OCI-LY7 (cell line): ENCODE measurements around the gene PTPRM. TPM values are rescaled to one million over a fixed set of nuclear protein-coding genes. Genes with fewer than 3 reads are reported as not detected.

Source experiments
- BruUV-seq: library from RNA; stranded (reverse); fragments of 400-500 nt; replicated peaks from 2 replicates; lab custom pipeline; 2021; lab: Mats Ljungman, UMichigan
- CTCF ChIA-PET: fragments of 300-600 bp; sonication (Branson Sonifier 250); formaldehyde crosslinking; loops from one replicate; lab custom pipeline; 2022; ENCODE audit warnings: antibody characterized with exemption; ENCODE audit not compliant: unreplicated experiment; lab: Charles Lee
- POLR2A ChIA-PET: fragments of 300-600 bp; sonication (Branson Sonifier 250); formaldehyde crosslinking; loops from one replicate; lab custom pipeline; 2022; ENCODE audit warnings: antibody characterized with exemption; lab: Charles Lee
- DNase-seq: peaks from one replicate; pipeline ENCODE4 v3.0.0-alpha.2; 2015; ENCODE audit warnings: low spot score
- H2AFZ ChIP-seq: fragments of 200-600 bp; sonication (generic), shearing (Covaris generic); 2 replicates; pipeline ENCODE4 v1.6.1; 2014; ENCODE audit warnings: mild to moderate bottlenecking, antibody characterized with exemption, low read length, moderate library complexity
- H3K27ac ChIP-seq: fragments of 200-600 bp; sonication (generic); 2 replicates; pipeline ENCODE4 v1.5.1; 2014; ENCODE audit warnings: mixed run types, low read depth, mild to moderate bottlenecking, moderate library complexity, low read length, inconsistent platforms; ENCODE audit not compliant: poor library complexity, severe bottlenecking
- H3K36me3 ChIP-seq: fragments of 200-600 bp; sonication (generic); 2 replicates; pipeline ENCODE4 v1.6.1; 2014; ENCODE audit warnings: mild to moderate bottlenecking, antibody characterized with exemption, low read length, moderate library complexity, mixed read lengths; ENCODE audit not compliant: insufficient read depth
- H3K4me1 ChIP-seq: fragments of 200-600 bp; sonication (generic); 2 replicates; pipeline ENCODE4 v1.5.1; 2014; ENCODE audit warnings: mild to moderate bottlenecking, low read length; ENCODE audit not compliant: insufficient read depth, poor library complexity, severe bottlenecking
- H3K4me2 ChIP-seq: fragments of 200-600 bp; sonication (generic); 2 replicates; pipeline ENCODE4 v1.6.1; 2014; ENCODE audit warnings: mild to moderate bottlenecking, low read length
- H3K4me3 ChIP-seq: fragments of 200-600 bp; sonication (generic); 2 replicates; pipeline ENCODE4 v1.5.1; 2014; ENCODE audit warnings: mild to moderate bottlenecking, low read depth, low read length; ENCODE audit not compliant: poor library complexity, severe bottlenecking
- H3K79me2 ChIP-seq: fragments of 200-600 bp; sonication (generic); 2 replicates; pipeline ENCODE4 v1.6.1; 2016; ENCODE audit warnings: low read depth, mild to moderate bottlenecking, low read length, moderate library complexity, mixed read lengths; ENCODE audit not compliant: insufficient read depth
- H3K9me2 ChIP-seq: fragments of 200-600 bp; sonication (generic); 2 replicates; pipeline ENCODE4 v1.6.1; 2016; ENCODE audit warnings: mild to moderate bottlenecking, low read length, mixed read lengths; ENCODE audit not compliant: insufficient read depth
- H3K9me3 ChIP-seq: fragments of 200-600 bp; sonication (generic); 2 replicates; pipeline ENCODE4 v1.6.1; 2014; ENCODE audit warnings: mild to moderate bottlenecking, mixed run types, low read length, mixed read lengths
- H4K20me1 ChIP-seq: fragments of 200-600 bp; sonication (generic); 2 replicates; pipeline ENCODE4 v1.6.1; 2014; ENCODE audit warnings: mild to moderate bottlenecking, antibody characterized with exemption, low read length, moderate library complexity, mixed read lengths; ENCODE audit not compliant: insufficient read depth
- CTCF ChIP-seq: fragments of 200-600 bp; sonication (generic); conservative IDR thresholded peaks from 2 replicates; pipeline ENCODE4 v1.5.1; 2014; ENCODE audit warnings: mild to moderate bottlenecking, antibody characterized with exemption, low read length, moderate library complexity, mixed read lengths
- EZH2phosphoT487 ChIP-seq: fragments of 200-600 bp; sonication (generic); IDR thresholded peaks from 2 replicates; pipeline ENCODE4 v1.6.1; 2018; ENCODE audit warnings: low read depth, borderline replicate concordance, mild to moderate bottlenecking, mixed run types, antibody characterized with exemption, low read length, moderate library complexity, mixed read lengths
- intact Hi-C: fragments of 100-400 bp; cut with micrococcal nuclease; formaldehyde crosslinking; loops from one replicate; pipeline ENCODE4 v1.10.0; 2022; ENCODE audit not compliant: unreplicated experiment
- total RNA-seq, 2 experiments: library from RNA; depleted of rRNA in 1 of 2; stranded (reverse); fragments of >200 nt in 1 of 2; shearing (Covaris generic) in 1 of 2; gene quantifications; 2 replicates each; pipeline ENCODE4 v1.2.3, GENCODE V29; 2014 to 2022

The PTPRM gene
- total RNA-seq, 2 experiments from 2014 or later, result not detected

DNA sequence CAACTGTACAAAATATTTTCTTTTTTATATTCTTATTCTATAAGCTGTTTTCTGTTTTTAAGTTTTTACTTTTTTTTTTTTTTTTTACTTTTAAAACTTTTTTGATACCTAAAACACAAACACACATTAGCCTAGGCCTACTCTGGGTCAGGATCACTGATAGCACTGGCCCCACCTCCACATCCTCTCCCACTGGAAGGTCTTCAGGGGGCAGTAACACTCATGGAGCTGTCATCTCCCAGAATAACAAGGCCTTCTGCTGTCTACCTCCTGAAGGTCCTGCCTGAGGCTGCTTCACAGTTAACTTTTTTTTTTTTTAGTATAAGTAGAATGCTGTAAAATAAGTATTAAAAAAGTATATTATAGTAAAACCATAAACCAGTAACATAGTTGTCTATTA, 415.1 kb downstream of the PTPRM start:
- Histone ChIP-seq H3K36me3 (no peaks in the 10 kb centered on the region), H3K79me2 (no peaks in the 10 kb centered on the region), H3K9me2 (no peaks in the 10 kb centered on the region), H3K4me2 (no peak overlapping the region), H4K20me1 (no peaks in the 10 kb centered on the region), H3K27ac (no peak overlapping the region), H2AFZ (no peak overlapping the region), H3K9me3 (no peaks in the 10 kb centered on the region), H3K4me3 (no peak overlapping the region), H3K4me1 (no peaks in the 10 kb centered on the region)
- CTCF ChIA-PET, result no interaction called here
- POLR2A ChIA-PET, result interaction anchor here (0.6 to 1.0 kb wide), 2 partner anchors 9 to 410 kb away, joined by 3 to 5 read pairs; no protein-coding TSS in a partner anchor
- DNase-seq, result no peak
- BruUV-seq, result no TSS peak
- intact Hi-C loops, result no loop called here
- TF ChIP-seq CTCF, result no peak
- no peak for TF ChIP-seq EZH2phosphoT487

DNA sequence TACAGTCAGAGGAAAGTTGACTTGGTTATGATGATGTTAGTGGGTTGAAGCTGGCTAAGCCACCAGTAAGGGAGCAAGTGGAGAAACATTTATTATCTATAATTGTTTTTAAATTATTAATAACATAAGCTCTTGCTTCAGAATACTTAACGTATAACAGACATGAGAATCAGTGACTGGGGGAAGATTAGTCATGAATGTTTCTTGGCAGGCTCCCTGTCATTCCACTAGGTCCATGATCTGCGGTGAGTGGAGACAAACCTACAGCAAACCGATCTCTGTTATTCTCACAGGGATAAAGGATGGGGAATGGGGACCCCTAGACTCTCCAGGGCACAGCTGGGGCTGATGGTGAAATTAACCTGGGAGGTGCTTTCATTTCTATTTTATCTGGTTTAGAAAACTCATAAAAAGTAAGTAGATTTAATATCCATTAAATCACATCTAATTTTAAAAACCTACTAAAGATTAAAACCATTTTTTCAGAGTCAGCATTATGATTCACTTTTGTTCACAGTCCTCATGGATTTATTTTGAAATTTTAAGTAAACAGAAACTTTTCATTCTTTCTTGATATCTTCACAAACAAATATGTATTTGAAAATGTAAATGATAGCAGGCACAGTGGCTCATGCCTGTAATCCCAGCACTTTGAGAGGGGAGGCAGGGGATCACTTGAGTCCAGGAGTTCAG, 420.3 kb downstream of the PTPRM start:
- intact Hi-C loops, result no loop called here

More for the DNA sequence above, 420.3 kb downstream of the PTPRM start:
- H3K9me3 ChIP-seq, result no peaks in the 10 kb centered on the region
- TF ChIP-seq CTCF (no peak), EZH2phosphoT487 (no peak)
- no peaks in the 10 kb centered on the region for H4K20me1 ChIP-seq
- H3K36me3 ChIP-seq, result no peaks in the 10 kb centered on the region
- H3K9me2 ChIP-seq, result no peaks in the 10 kb centered on the region
- CTCF ChIA-PET, result no interaction called here
- no peaks in the 10 kb centered on the region for H3K4me1 ChIP-seq
- no peak for DNase-seq
- no peak overlapping the region for H3K4me2 ChIP-seq
- H2AFZ ChIP-seq, result no peak overlapping the region
- H3K79me2 ChIP-seq, result no peaks in the 10 kb centered on the region
- no TSS peak for BruUV-seq
- no peak overlapping the region for H3K4me3 ChIP-seq
- POLR2A ChIA-PET, result interaction anchor here (0.8 to 1.6 kb wide), 2 partner anchors 9 to 513 kb away, joined by 3 read pairs; no protein-coding TSS in a partner anchor
- H3K27ac ChIP-seq, result no peak overlapping the region
